Neural progenitor cell (in vitro differentiated cells): ENCODE measurements around the gene XAGE3.
"Not testable (repeated sequence)": the region's sequence is repeated elsewhere in the genome, so short reads cannot be mapped to it uniquely, and the experiment has no call there.

Source experiments
- CTCF ChIP-seq: fragments of 200-600 bp; sonication (generic); IDR thresholded peaks from 2 replicates; pipeline ENCODE4 v1.5.1; 2017; ENCODE audit warnings: antibody characterized with exemption, mild to moderate bottlenecking
- EZH2 ChIP-seq: fragments of 200-600 bp; sonication (generic); IDR thresholded peaks from 2 replicates; pipeline ENCODE4 v1.6.1; 2017; ENCODE audit warnings: antibody characterized with exemption, mild to moderate bottlenecking, moderate library complexity
- EZH2phosphoT487 ChIP-seq: fragments of 200-600 bp; sonication (generic); IDR thresholded peaks from 2 replicates; pipeline ENCODE4 v1.6.1; 2017; ENCODE audit warnings: antibody characterized with exemption

DNA sequence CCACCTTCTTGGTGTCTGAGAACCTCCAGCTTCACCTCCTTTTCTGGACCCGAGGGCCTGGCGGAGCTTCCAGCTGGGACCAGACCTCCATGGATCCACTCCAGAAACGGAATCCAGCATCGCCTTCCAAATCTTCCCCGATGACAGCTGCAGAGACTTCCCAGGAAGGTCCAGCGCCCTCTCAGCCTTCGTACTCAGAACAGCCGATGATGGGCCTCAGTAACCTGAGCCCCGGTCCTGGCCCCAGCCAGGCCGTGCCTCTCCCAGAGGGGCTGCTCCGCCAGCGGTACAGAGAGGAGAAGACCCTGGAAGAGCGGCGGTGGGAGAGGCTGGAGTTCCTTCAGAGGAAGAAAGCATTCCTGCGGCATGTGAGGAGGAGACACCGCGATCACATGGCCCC is 39.3 kb upstream of the XAGE3 start:
- TF ChIP-seq CTCF, EZH2, EZH2phosphoT487: not testable (repeated sequence)
